Raji (cell line): ENCODE results near the gene SAP30L.

ENCODE experiments used
- POLR2A ChIP-seq: IDR thresholded peaks from 2 replicates; pipeline ENCODE4 v1.6.1; 2011; ENCODE audit warnings: low read depth, low read length, control low read depth; ENCODE audit not compliant: insufficient read depth

SAP30L gene

DNA sequence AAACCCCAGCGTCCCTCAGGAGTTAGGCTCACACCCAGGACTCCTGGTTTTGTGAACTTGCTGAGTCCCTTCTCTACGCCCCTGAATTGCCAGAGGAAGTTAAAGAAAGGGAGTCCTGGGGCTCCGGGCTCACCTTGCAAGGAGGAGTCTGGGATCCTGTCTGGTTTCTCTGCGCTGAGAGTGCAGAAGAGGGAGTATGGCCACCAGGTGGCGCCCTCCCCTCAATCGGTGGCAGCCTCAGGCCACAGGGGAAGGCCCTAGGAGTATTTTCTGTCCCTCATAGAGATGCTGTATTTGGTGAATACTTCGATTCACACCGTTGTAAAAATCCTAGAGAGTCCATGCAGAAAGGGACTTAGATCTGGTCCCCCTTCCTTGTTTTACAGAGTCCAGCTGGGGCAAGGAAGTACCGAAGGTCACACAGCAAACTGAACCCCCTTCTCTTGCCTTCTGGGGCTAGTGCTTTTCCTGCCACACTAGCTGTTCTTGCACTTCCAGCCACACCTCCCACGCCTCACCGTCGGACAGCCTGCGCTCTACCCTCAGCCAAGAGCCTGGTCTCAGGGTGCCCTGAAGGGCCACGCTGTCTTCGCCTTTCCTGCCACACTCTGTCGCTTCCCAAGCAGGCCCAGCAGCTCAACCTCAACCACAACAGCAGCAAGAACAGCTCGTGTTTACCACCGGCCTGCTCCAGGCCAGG lies 22.0 kb downstream of the SAP30L start:
- TF ChIP-seq POLR2A: no peak

DNA sequence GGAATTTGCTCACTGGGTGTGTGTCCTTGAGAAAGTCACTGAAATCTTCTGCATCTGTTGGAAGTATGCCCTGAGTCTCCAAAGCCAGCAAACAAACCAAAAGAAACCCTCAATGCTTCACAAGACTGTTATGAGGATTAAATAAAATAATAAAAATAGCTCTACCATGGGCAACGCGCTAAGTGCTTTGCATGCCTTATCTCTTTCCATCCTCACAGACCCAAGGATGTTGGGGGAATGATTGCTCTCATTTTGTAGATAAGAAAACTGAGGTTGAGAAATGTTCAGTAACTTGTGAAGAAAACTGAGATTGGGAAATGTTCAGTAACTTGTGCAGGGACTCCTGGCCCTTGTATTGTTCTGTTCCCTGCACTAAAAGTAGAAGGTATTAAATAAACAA lies 24.3 kb downstream of the SAP30L start:
- no peak for TF ChIP-seq POLR2A

DNA sequence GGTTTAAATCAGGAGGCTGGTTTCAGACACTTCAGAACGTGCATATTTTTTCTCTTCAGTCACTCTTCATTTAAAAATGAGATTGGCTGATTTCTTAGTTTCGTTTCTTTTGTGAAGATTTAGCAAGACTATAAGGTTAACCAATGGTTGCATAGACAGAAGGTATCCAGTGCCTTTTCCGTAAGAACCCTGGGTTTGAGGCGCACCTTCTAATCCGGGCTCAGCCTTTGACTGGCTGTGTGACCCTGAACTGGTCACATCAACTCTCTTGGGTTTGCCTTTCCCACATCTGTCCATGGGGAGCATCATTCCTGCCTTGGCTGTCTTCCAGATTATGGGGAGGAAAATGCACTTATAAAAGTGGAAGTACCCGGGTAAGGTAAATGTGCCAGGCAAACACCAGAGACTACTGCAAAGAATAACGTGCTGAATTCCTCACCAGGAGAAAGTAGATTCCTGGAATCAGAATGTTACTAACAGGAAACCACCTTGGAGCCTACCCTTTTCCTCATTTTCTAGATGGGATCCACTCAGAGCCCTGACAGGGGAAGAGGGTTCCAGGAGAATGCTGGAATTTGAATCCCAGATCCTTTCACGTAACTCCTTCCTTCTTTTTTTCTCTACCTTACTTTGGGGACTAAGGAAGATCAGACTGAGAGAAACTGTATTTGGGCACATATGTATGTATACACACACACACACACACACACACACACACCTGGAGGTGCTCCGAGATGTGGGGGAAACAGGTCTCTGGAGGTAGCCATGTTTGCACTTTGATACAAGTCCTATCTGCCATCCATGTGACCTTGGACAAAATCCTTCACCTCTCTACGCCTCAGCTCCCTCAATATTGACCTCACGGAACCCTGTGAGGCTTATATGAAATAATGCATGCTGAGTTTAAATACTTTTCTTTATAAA lies 25.4 kb downstream of the SAP30L start:
- TF ChIP-seq POLR2A: no peak

DNA sequence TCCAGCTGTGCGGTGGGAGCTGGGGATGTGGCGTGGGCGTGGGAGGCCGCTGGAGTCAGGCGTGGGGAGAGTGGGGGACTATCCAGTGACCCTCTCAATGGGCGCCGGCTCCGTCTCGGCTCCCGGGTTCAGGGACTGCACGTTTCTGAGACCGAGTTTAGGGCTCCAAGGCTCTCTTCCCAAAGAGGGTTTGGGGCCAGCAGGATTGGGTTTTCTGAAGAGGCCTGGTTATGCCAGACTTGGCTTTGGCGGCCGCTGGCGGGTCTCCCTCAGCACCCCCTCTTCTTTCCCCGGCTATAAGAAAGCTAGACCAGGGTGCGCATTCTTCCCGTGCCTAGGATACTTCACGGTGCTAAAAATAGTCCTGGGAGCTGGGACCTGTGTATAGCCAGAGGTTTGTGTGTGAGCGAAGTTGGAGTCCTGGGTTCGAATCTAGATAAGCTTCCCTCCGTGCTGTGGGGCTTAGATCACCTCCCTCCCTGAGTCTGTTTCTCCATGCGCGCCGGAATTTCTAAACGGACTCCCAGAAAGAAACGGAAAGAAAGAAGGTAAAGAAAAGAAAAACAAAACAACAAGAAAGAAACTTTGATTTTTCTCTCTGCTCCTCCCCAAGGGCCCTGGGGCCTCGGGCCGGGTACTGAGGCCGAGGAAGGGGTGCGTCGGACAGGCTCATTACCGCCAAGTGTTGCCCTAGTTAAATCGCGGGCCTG lies 27.2 kb downstream of the SAP30L start:
- TF ChIP-seq POLR2A: no peak

GRCh38 chr5:154473581-154474283 lies 27.9 kb downstream of the SAP30L start:
- TF ChIP-seq POLR2A: no peak

DNA sequence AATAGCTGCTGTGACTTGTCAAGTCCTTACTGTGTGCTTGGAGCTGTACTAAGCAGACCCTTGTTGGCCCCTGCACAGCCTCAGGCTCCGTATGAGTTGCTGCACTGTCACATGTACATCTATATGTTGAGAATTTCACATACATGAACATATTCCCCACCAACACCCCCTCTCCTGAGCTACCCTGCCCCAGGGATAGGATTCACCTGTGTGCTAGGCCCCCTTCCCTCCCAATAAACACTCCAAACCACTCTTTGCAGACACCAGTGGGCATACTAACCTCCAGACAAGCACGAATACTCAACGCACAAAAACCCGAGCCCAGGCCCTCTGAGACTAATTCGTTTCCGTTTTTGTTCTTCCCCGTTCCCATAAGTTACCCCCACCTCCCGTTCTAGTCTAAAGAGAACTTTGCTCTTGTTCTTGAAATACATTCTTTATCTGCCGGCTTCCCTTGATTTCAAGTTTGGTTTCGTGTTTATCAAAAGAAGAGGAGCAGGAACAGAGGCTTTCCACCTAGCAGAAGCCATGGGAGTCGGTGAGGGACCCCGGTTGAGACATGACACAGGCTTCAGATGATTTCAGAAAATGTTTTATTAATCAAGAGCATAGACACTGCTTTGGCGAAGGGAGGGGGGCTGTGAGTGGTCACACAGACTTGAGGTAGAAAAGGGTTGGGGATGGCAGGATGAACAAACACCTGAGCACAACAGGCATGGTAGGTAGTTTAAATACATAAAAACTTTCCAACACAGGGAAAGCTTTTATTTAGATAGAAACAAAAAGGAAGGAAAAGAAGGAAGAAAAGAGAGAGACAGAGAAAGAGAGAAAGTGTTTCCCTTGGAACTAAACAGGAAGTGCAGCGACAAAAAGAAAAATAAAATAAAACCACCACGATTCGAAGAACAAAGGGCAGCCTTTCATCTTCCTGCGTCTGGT lies 28.9 kb downstream of the SAP30L start:
- TF ChIP-seq POLR2A: no peak

- no peak for TF ChIP-seq POLR2A
Measured at GRCh38 chr5:154475591-154476353, 30.0 kb downstream of the SAP30L start.

- TF ChIP-seq POLR2A: no peak
Measured at GRCh38 chr5:154476354-154477205, 30.8 kb downstream of the SAP30L start.

GRCh38 chr5:154477382-154478223 lies 31.8 kb downstream of the SAP30L start:
- no peak for TF ChIP-seq POLR2A

DNA sequence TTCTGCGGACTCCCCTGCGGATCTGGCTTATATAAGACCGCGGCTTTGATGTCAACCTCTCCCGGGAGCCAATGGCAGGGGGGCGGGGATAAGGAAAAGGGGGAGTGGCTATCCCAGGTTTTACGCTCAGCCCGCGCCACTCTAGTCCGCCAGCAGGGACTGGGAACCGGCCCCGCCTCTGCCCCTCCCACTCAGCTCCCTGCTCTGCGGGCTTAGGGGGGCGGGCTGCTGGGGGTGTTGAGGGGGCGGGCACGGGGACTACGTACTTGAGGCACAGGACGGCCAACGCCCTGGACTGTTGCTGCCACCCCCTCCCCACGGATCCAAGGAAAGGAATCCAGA lies 32.4 kb downstream of the SAP30L start, which contains the start of gene HAND1:
Gene HAND1 (minus strand): TSS at position 4 of the 342 bp plus-strand sequence. CDS start 219 bp downstream, outside the sequence.
- no peak for TF ChIP-seq POLR2A

GRCh38 chr5:154478752-154479159 lies 33.0 kb downstream of the SAP30L start:
- TF ChIP-seq POLR2A: no peak
